HepG2 (cell line): ENCODE data around the gene RPS25. TPM values are rescaled to one million over a fixed set of nuclear protein-coding genes. Genes with fewer than 3 reads are reported as not detected.
A peak's percentile ranks its signal among the peaks of the same experiment; 100 is the strongest.

Source experiments
- AGO2 ChIP-seq: fragments of 200-400 bp; formaldehyde crosslinking; optimal IDR thresholded peaks from 2 replicates; pipeline ENCODE3; 2017; ENCODE audit warnings: mild to moderate bottlenecking, low read depth, low read length, moderate library complexity
- ATM ChIP-seq: fragments of 450-650 bp; IDR thresholded peaks from 2 replicates; pipeline ENCODE4 v1.7.1; 2017; ENCODE audit warnings: mild to moderate bottlenecking, borderline replicate concordance
- CENPX ChIP-seq: sonication (generic); formaldehyde crosslinking; IDR thresholded peaks from 2 replicates; pipeline ENCODE4 v1.9.0; 2021; ENCODE audit warnings: mild to moderate bottlenecking, missing genetic modification reagents, moderate library complexity
- HOXA3 ChIP-seq: sonication (generic); formaldehyde crosslinking; IDR thresholded peaks from 2 replicates; pipeline ENCODE4 v1.5.0; 2020; ENCODE audit warnings: missing genetic modification reagents
- KAT8 ChIP-seq: IDR thresholded peaks from 2 replicates; pipeline ENCODE4 v1.6.1; 2016; ENCODE audit warnings: missing genetic modification reagents, missing compliant biosample characterization
- MED13 ChIP-seq: sonication (generic); formaldehyde crosslinking; IDR thresholded peaks from 2 replicates; pipeline ENCODE4 v1.5.0; 2020; ENCODE audit warnings: missing genetic modification reagents
- POLR2G ChIP-seq: fragments of 200-400 bp; formaldehyde crosslinking; IDR thresholded peaks from 2 replicates; pipeline ENCODE4 v1.6.1; 2018; ENCODE audit warnings: mild to moderate bottlenecking, low read depth, low read length, moderate library complexity
- PRDM4 ChIP-seq: sonication (generic); formaldehyde crosslinking; IDR thresholded peaks from 2 replicates; pipeline ENCODE4 v1.9.0; 2021; ENCODE audit warnings: missing genetic modification reagents, borderline replicate concordance
- RBFOX2 ChIP-seq: fragments of 200-400 bp; formaldehyde crosslinking; IDR thresholded peaks from 2 replicates; pipeline ENCODE4 v1.6.1; 2017; ENCODE audit warnings: low read depth, mild to moderate bottlenecking, low read length
- RBM22 ChIP-seq: fragments of 200-400 bp; formaldehyde crosslinking; optimal IDR thresholded peaks from 2 replicates; pipeline ENCODE3; 2017; ENCODE audit warnings: mild to moderate bottlenecking, low read length, moderate library complexity
- SSRP1 ChIP-seq: IDR thresholded peaks from 2 replicates; pipeline ENCODE4 v1.6.1; 2016; ENCODE audit warnings: control low read depth
- STAG1 ChIP-seq: sonication (generic); formaldehyde crosslinking; IDR thresholded peaks from 2 replicates; pipeline ENCODE4 v1.4.0; 2020; ENCODE audit warnings: missing genetic modification reagents
- TBX2 ChIP-seq: sonication (generic); formaldehyde crosslinking; IDR thresholded peaks from 2 replicates; pipeline ENCODE4 v1.5.0; 2020; ENCODE audit warnings: missing genetic modification reagents, mild to moderate bottlenecking, borderline replicate concordance
- TEAD3 ChIP-seq: optimal IDR thresholded peaks from 2 replicates; pipeline ENCODE3; 2016; ENCODE audit warnings: borderline replicate concordance
- TGIF2 ChIP-seq: IDR thresholded peaks from 2 replicates; pipeline ENCODE4 v1.6.1; 2016; ENCODE audit warnings: control low read depth, missing compliant biosample characterization
- ZBTB38 ChIP-seq: sonication (generic); formaldehyde crosslinking; IDR thresholded peaks from 2 replicates; pipeline ENCODE4 v1.5.1; 2020; ENCODE audit warnings: mild to moderate bottlenecking, missing genetic modification reagents
- ZC3H13 ChIP-seq: sonication (generic); formaldehyde crosslinking; IDR thresholded peaks from 2 replicates; pipeline ENCODE4 v1.8.1; 2023; ENCODE audit warnings: mild to moderate bottlenecking, missing genetic modification reagents, moderate library complexity
- ZMYM4 ChIP-seq: sonication (generic); formaldehyde crosslinking; IDR thresholded peaks from 2 replicates; pipeline ENCODE4 v1.8.1; 2023; ENCODE audit warnings: mild to moderate bottlenecking, missing genetic modification reagents
- ZNF234 ChIP-seq: sonication (generic); formaldehyde crosslinking; conservative IDR thresholded peaks from 2 replicates; pipeline ENCODE4 v1.5.1; 2020; ENCODE audit warnings: mild to moderate bottlenecking, missing genetic modification reagents
- ZNF329 ChIP-seq: sonication (generic); formaldehyde crosslinking; IDR thresholded peaks from 2 replicates; pipeline ENCODE4 v1.9.0; 2021; ENCODE audit warnings: low read depth, mild to moderate bottlenecking, missing genetic modification reagents
- ZNF652 ChIP-seq: IDR thresholded peaks from 2 replicates; pipeline ENCODE4 v1.6.1; 2016; ENCODE audit warnings: low read depth, borderline replicate concordance
- polyA plus RNA-seq, 8 experiments: library from polyadenylated mRNA; depleted of rRNA in 3 of 8; stranded (reverse) in 7 of 8; unstranded in 1 of 8; fragments of >200 nt; fragmentation: Illumina TruSeq in 4 of 8; extraction: Trizol in 4 of 8; gene quantifications; 2 replicates each; pipeline versions ENCODE4 v1.2.1 to v1.2.3, GENCODE V29; 2011 to 2016; ENCODE audit warnings: low read depth in 4 of 8, missing spikeins in 1 of 8, mixed read lengths in 1 of 8; ENCODE audit not compliant: insufficient read depth in 1 of 8
- total RNA-seq, 5 experiments: library from RNA; depleted of rRNA; stranded (reverse); fragments of >200 nt; fragmentation: Illumina TruSeq; extraction: Trizol; gene quantifications; 2 replicates each; pipeline ENCODE4 v1.2.3, GENCODE V29; 2016; ENCODE audit warnings: low read depth in 1 of 5
- TF ChIP-seq, protein P1 (sequence below): sonication (generic); formaldehyde crosslinking; IDR thresholded peaks from 2 replicates; pipeline ENCODE4 v1.5.0; 2020; ENCODE audit warnings: mild to moderate bottlenecking, missing genetic modification reagents
- TF ChIP-seq, protein P2 (sequence below): sonication (generic); formaldehyde crosslinking; IDR thresholded peaks from 2 replicates; pipeline ENCODE4 v1.9.0; 2021; ENCODE audit warnings: missing genetic modification reagents, mild to moderate bottlenecking, borderline replicate concordance
- TF ChIP-seq, protein P3 (sequence below): sonication (generic); formaldehyde crosslinking; IDR thresholded peaks from 2 replicates; pipeline ENCODE4 v1.5.0; 2020; ENCODE audit warnings: mild to moderate bottlenecking, missing genetic modification reagents, moderate library complexity

Gene RPS25
- total and polyA plus RNA-seq, 2 of the 13 experiments (the other 11 are each of a cell fraction or from before 2014, with no cell fraction given) = 839 to 1,415 TPM

GRCh38 chr11:119015054-119015611 lies 3.0 kb downstream of the RPS25 start (continued):
- TF ChIP-seq, protein P1, sequence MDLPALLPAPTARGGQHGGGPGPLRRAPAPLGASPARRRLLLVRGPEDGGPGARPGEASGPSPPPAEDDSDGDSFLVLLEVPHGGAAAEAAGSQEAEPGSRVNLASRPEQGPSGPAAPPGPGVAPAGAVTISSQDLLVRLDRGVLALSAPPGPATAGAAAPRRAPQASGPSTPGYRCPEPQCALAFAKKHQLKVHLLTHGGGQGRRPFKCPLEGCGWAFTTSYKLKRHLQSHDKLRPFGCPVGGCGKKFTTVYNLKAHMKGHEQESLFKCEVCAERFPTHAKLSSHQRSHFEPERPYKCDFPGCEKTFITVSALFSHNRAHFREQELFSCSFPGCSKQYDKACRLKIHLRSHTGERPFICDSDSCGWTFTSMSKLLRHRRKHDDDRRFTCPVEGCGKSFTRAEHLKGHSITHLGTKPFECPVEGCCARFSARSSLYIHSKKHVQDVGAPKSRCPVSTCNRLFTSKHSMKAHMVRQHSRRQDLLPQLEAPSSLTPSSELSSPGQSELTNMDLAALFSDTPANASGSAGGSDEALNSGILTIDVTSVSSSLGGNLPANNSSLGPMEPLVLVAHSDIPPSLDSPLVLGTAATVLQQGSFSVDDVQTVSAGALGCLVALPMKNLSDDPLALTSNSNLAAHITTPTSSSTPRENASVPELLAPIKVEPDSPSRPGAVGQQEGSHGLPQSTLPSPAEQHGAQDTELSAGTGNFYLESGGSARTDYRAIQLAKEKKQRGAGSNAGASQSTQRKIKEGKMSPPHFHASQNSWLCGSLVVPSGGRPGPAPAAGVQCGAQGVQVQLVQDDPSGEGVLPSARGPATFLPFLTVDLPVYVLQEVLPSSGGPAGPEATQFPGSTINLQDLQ (CRISPR knock-in tag) = no peak
- TF ChIP-seq CENPX (no peak), ZC3H13 (CRISPR knock-in tag) (no peak), AGO2 (peak; percentile 59), ZNF234 (CRISPR knock-in tag) (no peak), ZMYM4 (CRISPR knock-in tag) (no peak), ATM (no peak), TEAD3 (CRISPR knock-in tag) (peak; percentile 41), POLR2G (peak; percentile 55; the same call in 1 of the 2 replicates), RBFOX2 (peak; percentile 73), HOXA3 (peak; percentile 52; the same call in 1 of the 2 replicates), STAG1 (CRISPR knock-in tag) (peak; percentile 34), MED13 (CRISPR knock-in tag) (no peak), KAT8 (CRISPR knock-in tag) (no peak), RBM22 (peak; percentile 19), PRDM4 (CRISPR knock-in tag) (no peak), SSRP1 (CRISPR knock-in tag) (no peak), ZNF652 (CRISPR knock-in tag) (peak; percentile 79), ZNF329 (CRISPR knock-in tag) (no peak), TBX2 (CRISPR knock-in tag) (no peak), TGIF2 (CRISPR knock-in tag) (no peak), ZBTB38 (CRISPR knock-in tag) (peak; percentile 60; the same call in 1 of the 2 replicates)
- TF ChIP-seq, protein P2, sequence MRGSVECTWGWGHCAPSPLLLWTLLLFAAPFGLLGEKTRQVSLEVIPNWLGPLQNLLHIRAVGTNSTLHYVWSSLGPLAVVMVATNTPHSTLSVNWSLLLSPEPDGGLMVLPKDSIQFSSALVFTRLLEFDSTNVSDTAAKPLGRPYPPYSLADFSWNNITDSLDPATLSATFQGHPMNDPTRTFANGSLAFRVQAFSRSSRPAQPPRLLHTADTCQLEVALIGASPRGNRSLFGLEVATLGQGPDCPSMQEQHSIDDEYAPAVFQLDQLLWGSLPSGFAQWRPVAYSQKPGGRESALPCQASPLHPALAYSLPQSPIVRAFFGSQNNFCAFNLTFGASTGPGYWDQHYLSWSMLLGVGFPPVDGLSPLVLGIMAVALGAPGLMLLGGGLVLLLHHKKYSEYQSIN (CRISPR knock-in tag) = no peak
- TF ChIP-seq, protein P3, sequence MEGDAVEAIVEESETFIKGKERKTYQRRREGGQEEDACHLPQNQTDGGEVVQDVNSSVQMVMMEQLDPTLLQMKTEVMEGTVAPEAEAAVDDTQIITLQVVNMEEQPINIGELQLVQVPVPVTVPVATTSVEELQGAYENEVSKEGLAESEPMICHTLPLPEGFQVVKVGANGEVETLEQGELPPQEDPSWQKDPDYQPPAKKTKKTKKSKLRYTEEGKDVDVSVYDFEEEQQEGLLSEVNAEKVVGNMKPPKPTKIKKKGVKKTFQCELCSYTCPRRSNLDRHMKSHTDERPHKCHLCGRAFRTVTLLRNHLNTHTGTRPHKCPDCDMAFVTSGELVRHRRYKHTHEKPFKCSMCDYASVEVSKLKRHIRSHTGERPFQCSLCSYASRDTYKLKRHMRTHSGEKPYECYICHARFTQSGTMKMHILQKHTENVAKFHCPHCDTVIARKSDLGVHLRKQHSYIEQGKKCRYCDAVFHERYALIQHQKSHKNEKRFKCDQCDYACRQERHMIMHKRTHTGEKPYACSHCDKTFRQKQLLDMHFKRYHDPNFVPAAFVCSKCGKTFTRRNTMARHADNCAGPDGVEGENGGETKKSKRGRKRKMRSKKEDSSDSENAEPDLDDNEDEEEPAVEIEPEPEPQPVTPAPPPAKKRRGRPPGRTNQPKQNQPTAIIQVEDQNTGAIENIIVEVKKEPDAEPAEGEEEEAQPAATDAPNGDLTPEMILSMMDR (CRISPR knock-in tag) = peak; percentile 59
